Neuronal stem cell (in vitro differentiated cells): ENCODE data around the gene KLHL10.

ENCODE experiments used
- DNase-seq: peaks from one replicate; pipeline ENCODE4 v3.0.0-alpha.2; 2013; ENCODE audit warnings: low spot score
- H2AFZ ChIP-seq: one replicate; pipeline ENCODE4 v1.6.1; 2013; ENCODE audit warnings: mild to moderate bottlenecking, low read length, inconsistent platforms
- H2AK5ac ChIP-seq: 2 replicates; pipeline ENCODE4 v1.6.1; 2013; ENCODE audit warnings: low read depth, mild to moderate bottlenecking, inconsistent platforms, low read length, moderate library complexity, mixed read lengths
- H2BK120ac ChIP-seq: 2 replicates; pipeline ENCODE4 v1.6.1; 2013; ENCODE audit warnings: low read depth, mild to moderate bottlenecking, inconsistent platforms, low read length, moderate library complexity, mixed read lengths
- H2BK12ac ChIP-seq: one replicate; pipeline ENCODE4 v1.6.1; 2013; ENCODE audit warnings: low read length, inconsistent platforms
- H2BK15ac ChIP-seq: 2 replicates; pipeline ENCODE4 v1.6.1; 2013; ENCODE audit warnings: mild to moderate bottlenecking, low read length, inconsistent platforms, mixed read lengths
- H2BK5ac ChIP-seq: one replicate; pipeline ENCODE4 v1.6.1; 2013; ENCODE audit warnings: inconsistent platforms, mild to moderate bottlenecking, low read length, moderate library complexity
- H3K14ac ChIP-seq: one replicate; pipeline ENCODE4 v1.6.1; 2013; ENCODE audit warnings: low read length, inconsistent platforms
- H3K18ac ChIP-seq: 2 replicates; pipeline ENCODE4 v1.6.1; 2013; ENCODE audit warnings: low read length, inconsistent platforms
- H3K23ac ChIP-seq: 2 replicates; pipeline ENCODE4 v1.6.1; 2013; ENCODE audit warnings: low read depth, mild to moderate bottlenecking, mixed read lengths, low read length, inconsistent platforms; ENCODE audit not compliant: poor library complexity
- H3K27ac ChIP-seq: replicated peaks from 3 replicates; pipeline ENCODE4 v1.5.1; 2013; ENCODE audit warnings: low read length, inconsistent platforms
- H3K27me3 ChIP-seq, 3 experiments: 2 replicates each; pipeline ENCODE4 v1.6.1; 2013; ENCODE audit warnings: low read length in 3 of 3, mild to moderate bottlenecking in 2 of 3, inconsistent platforms in 1 of 3, low read depth in 1 of 3, mixed read lengths in 1 of 3, moderate library complexity in 1 of 3; ENCODE audit not compliant: control insufficient read depth in 3 of 3, insufficient read depth in 3 of 3
- H3K36me3 ChIP-seq, 2 donors: replicated peaks in 1 of 2; 2 replicates each; pipeline ENCODE4 v1.6.1; 2013; ENCODE audit warnings: low read length in 2 of 2; ENCODE audit not compliant: control insufficient read depth in 2 of 2, insufficient read depth in 2 of 2
- H3K4ac ChIP-seq: 2 replicates; pipeline ENCODE4 v1.6.1; 2013; ENCODE audit warnings: inconsistent platforms, mild to moderate bottlenecking, low read length, moderate library complexity
- H3K4me1 ChIP-seq, 2 donors: 1 replicate in 1 of 2; 2 replicates in 1 of 2; pipeline ENCODE4 v1.6.1; 2013; ENCODE audit warnings: low read length in 2 of 2, low read depth in 1 of 2; ENCODE audit not compliant: control insufficient read depth in 2 of 2, insufficient read depth in 1 of 2
- H3K4me2 ChIP-seq: one replicate; pipeline ENCODE4 v1.6.1; 2013; ENCODE audit warnings: mild to moderate bottlenecking, low read length, inconsistent platforms; ENCODE audit not compliant: insufficient read depth, poor library complexity, severe bottlenecking
- H3K4me3 ChIP-seq, 2 donors: 2 replicates each; pipeline ENCODE4 v1.5.1; 2013; ENCODE audit warnings: low read length in 2 of 2, mild to moderate bottlenecking in 2 of 2, inconsistent platforms in 1 of 2, moderate library complexity in 1 of 2
- H3K79me1 ChIP-seq: one replicate; pipeline ENCODE4 v1.6.1; 2013; ENCODE audit warnings: low read depth, mild to moderate bottlenecking, inconsistent platforms, low read length, moderate library complexity
- H3K9ac ChIP-seq: one replicate; pipeline ENCODE4 v1.6.1; 2013; ENCODE audit warnings: mild to moderate bottlenecking, low read depth, low read length, inconsistent platforms; ENCODE audit not compliant: poor library complexity
- H3K9me3 ChIP-seq, 2 donors: replicated peaks in 1 of 2; 2 replicates each; pipeline versions ENCODE3 to v1.6.1; 2013; ENCODE audit warnings: low read length in 2 of 2, mild to moderate bottlenecking in 2 of 2, inconsistent platforms in 1 of 2, low read depth in 1 of 2, mixed read lengths in 1 of 2, moderate library complexity in 1 of 2; ENCODE audit not compliant: control insufficient read depth in 2 of 2, insufficient read depth in 1 of 2
- H4K8ac ChIP-seq: one replicate; pipeline ENCODE4 v1.6.1; 2013; ENCODE audit warnings: low read depth, mild to moderate bottlenecking, inconsistent platforms, low read length, moderate library complexity
- H4K91ac ChIP-seq: one replicate; pipeline ENCODE4 v1.6.1; 2013; ENCODE audit warnings: low read length, low read depth, mild to moderate bottlenecking, inconsistent platforms; ENCODE audit not compliant: poor library complexity
- WGBS, 2 donors: extraction: QIAGEN DNeasy Blood & Tissue Kit; methylation state at CpG; one replicate each; pipeline ENCODE4 v1.1.7; 2013; ENCODE audit warnings: missing lambda C conversion rate in 2 of 2, mixed read lengths in 1 of 2; ENCODE audit not compliant: insufficient read length in 2 of 2, insufficient replicate concordance in 1 of 2; ENCODE audit errors: extremely low coverage in 2 of 2; 5-methylcytosine and 5-hydroxymethylcytosine counted together

KLHL10 gene

GRCh38 chr17:41816637-41817320 lies 20.8 kb upstream of the KLHL10 start:
- DNase-seq, result no peak
- no peak overlapping the region for H3K27ac ChIP-seq
- H3K27me3 ChIP-seq, result peaks cover 0 to 2% (median 0%) of the 10 kb centered on the region in 3 experiments
- H2BK12ac ChIP-seq, result peak overlapping the region; percentile 63
- H3K36me3 ChIP-seq, result peaks cover 23 to 49% of the 10 kb centered on the region in 2 donors
- no peak overlapping the region for H2BK5ac ChIP-seq
- no CpG with 5 or more reads among the region's 23 CpGs for WGBS, 2 donors
- no peak overlapping the region for H2BK15ac ChIP-seq
- H3K23ac ChIP-seq, result peak overlapping the region; percentile 80
- H4K91ac ChIP-seq, result no peak overlapping the region
- no peak overlapping the region for H3K4me2 ChIP-seq
- no peak overlapping the region for H2AFZ ChIP-seq
- peaks cover 5 to 24% of the 10 kb centered on the region in 2 donors for H3K4me1 ChIP-seq
- peaks cover 12% of the 10 kb centered on the region for H3K79me1 ChIP-seq
- no peak overlapping the region for H2BK120ac ChIP-seq
- H4K8ac ChIP-seq, result no peak overlapping the region
- peak overlapping the region in 1 of 2 donors; percentile 65 for H3K4me3 ChIP-seq
- no peak overlapping the region for H3K9ac ChIP-seq
- H3K9me3 ChIP-seq, result peaks cover 0 to 6% of the 10 kb centered on the region in 2 donors
- peak overlapping the region; percentile 91 for H3K14ac ChIP-seq
- peak overlapping the region; percentile 25 for H2AK5ac ChIP-seq
- H3K4ac ChIP-seq, result peak overlapping the region; percentile 27
- H3K18ac ChIP-seq, result peak overlapping the region; percentile 7

- Histone ChIP-seq H2BK15ac (no peak overlapping the region), H2AK5ac (no peak overlapping the region), H2BK120ac (no peak overlapping the region), H3K79me1 (peaks cover 12% of the 10 kb centered on the region), H4K91ac (no peak overlapping the region), H3K4ac (no peak overlapping the region), H3K18ac (no peak overlapping the region), H3K27me3 (peaks cover 0 to 2% (median 0%) of the 10 kb centered on the region in 3 experiments), H2AFZ (no peak overlapping the region), H3K4me2 (no peak overlapping the region), H4K8ac (no peak overlapping the region), H2BK5ac (no peak overlapping the region), H3K9me3 (peaks cover 0 to 6% of the 10 kb centered on the region in 2 donors), H3K23ac (no peak overlapping the region), H3K36me3 (peaks cover 24 to 60% of the 10 kb centered on the region in 2 donors), H3K14ac (no peak overlapping the region), H2BK12ac (no peak overlapping the region), H3K4me1 (peaks cover 5 to 32% of the 10 kb centered on the region in 2 donors), H3K27ac (no peak overlapping the region), H3K9ac (no peak overlapping the region), H3K4me3 (no peak overlapping the region)
- no CpG with 5 or more reads among the region's 20 CpGs for WGBS, 2 donors
- no peak for DNase-seq
These were observed 19.6 kb upstream of the KLHL10 start for GRCh38 chr17:41818024-41818423.

GRCh38 chr17:41821776-41822175 lies 15.8 kb upstream of the KLHL10 start:
- Histone ChIP-seq H2AK5ac (no peak overlapping the region), H3K4me2 (no peak overlapping the region), H4K8ac (no peak overlapping the region), H3K36me3 (peaks cover 28 to 78% of the 10 kb centered on the region in 2 donors), H2AFZ (no peak overlapping the region), H3K4ac (no peak overlapping the region), H3K79me1 (peaks cover 4% of the 10 kb centered on the region), H3K23ac (no peak overlapping the region), H2BK15ac (no peak overlapping the region), H2BK120ac (no peak overlapping the region), H3K27me3 (peaks cover 0 to 2% (median 0%) of the 10 kb centered on the region in 3 experiments), H2BK5ac (no peak overlapping the region), H3K27ac (no peak overlapping the region), H3K4me1 (peaks cover 3 to 32% of the 10 kb centered on the region in 2 donors), H3K4me3 (no peak overlapping the region), H3K18ac (no peak overlapping the region), H3K9me3 (peaks cover 0 to 3% of the 10 kb centered on the region in 2 donors), H3K9ac (no peak overlapping the region), H3K14ac (no peak overlapping the region), H4K91ac (no peak overlapping the region), H2BK12ac (no peak overlapping the region)
- WGBS, 2 donors, result no CpG with 5 or more reads among the region's 14 CpGs
- no peak for DNase-seq

GRCh38 chr17:41822216-41823140 lies 15.1 kb upstream of the KLHL10 start:
- Histone ChIP-seq H3K9ac (no peak overlapping the region), H4K8ac (peak overlapping the region; percentile 58), H3K4me2 (no peak overlapping the region), H2BK5ac (no peak overlapping the region), H2AFZ (no peak overlapping the region), H4K91ac (no peak overlapping the region), H3K18ac (peak overlapping the region; percentile 44), H3K9me3 (peaks cover 0 to 3% of the 10 kb centered on the region in 2 donors), H3K14ac (no peak overlapping the region), H2AK5ac (peak overlapping the region; percentile 53), H2BK120ac (no peak overlapping the region), H3K4me1 (peaks cover 3 to 31% of the 10 kb centered on the region in 2 donors), H3K23ac (no peak overlapping the region), H3K27me3 (peaks cover 0 to 2% (median 0%) of the 10 kb centered on the region in 3 experiments), H3K36me3 (peaks cover 27 to 78% of the 10 kb centered on the region in 2 donors), H3K27ac (peak overlapping the region; percentile 31), H2BK12ac (no peak overlapping the region), H3K79me1 (no peaks in the 10 kb centered on the region), H3K4ac (no peak overlapping the region), H2BK15ac (no peak overlapping the region), H3K4me3 (no peak overlapping the region)
- no CpG with 5 or more reads among the region's 12 CpGs for WGBS, 2 donors
- DNase-seq, result no peak
